ENCODE results near the gene CAMK2A.
A peak's percentile ranks its signal among the peaks of the same experiment; 100 is the strongest.

The CAMK2A gene

DNA sequence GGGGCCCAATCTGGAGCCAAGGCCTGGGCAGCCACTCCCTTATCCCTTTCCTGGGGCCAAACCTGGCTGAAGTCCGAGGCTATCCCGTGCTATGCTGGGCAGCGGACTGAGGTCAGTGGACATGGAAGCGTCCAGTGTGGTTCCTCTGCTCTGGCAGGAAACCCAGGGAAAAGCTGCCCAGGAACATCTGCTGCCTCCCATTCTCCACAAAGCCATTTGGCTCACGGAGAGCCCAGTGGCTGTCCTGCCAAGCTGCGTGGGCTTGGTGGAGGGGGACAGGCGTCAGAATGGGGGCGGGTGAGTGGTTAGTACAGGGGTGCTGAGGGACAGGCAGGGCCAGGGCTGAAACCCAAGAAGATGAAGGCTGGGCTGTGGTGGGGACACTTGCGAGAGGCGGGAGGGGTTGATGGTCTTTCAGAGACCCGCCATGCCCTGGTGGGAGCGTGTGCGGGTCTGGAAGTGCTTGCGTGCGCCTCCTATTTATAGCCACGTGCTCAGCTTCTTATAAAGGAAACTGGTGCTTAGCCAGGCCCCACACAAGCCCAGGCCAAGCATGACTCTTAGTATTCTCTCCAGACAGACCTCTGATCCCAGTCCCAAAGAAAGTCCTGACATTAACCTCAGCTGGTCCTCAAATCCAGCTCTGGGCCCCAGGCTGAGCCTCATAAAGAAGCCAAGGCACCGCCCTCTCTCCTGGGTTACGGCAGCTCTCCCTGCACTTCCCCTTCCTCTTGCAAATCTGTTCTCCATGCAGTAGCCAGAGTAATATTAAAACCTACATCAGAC is 109.1 kb downstream of the CAMK2A start:
- TF ChIP-seq ZFX (IDR thresholded peaks at IDR 0.05; ENCODE audit: borderline replicate concordance), result no peak
- no peak overlapping the region for H3K27ac ChIP-seq

GRCh38 chr5:150179019-150179620 is 110.5 kb downstream of the CAMK2A start:
- no peak overlapping the region for H3K27ac ChIP-seq
- TF ChIP-seq ZFX (IDR thresholded peaks at IDR 0.05; ENCODE audit: borderline replicate concordance), result no peak
- no peak for TF ChIP-seq CTCF (IDR thresholded peaks at IDR 0.05)

DNA sequence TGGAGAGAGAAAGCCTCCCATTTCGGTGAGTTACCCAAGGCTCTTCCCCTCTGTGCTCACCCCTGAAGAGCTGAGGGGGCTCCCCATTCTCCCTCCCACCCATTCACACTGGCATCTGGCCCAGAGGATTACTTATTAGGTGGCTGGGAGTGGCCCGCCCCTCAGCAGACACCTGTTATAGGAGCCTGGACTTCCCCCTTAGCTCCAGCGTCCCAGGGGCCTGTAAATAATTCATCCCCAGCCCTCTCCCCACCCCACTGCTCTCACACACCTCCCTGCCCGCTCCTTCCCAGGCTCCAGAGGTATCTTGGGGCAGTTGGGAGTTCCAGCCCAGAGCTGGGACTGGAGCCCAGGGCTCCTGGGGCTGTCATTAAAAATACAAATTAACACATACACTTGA is 111.3 kb downstream of the CAMK2A start:
- H3K27ac ChIP-seq, result no peak overlapping the region
- no peak for TF ChIP-seq ZFX (IDR thresholded peaks at IDR 0.05; ENCODE audit: borderline replicate concordance)

GRCh38 chr5:150177721-150178120 is 111.9 kb downstream of the CAMK2A start:
- TF ChIP-seq CTCF (IDR thresholded peaks at IDR 0.05) (no peak), ZFX (IDR thresholded peaks at IDR 0.05; ENCODE audit: borderline replicate concordance) (no peak)
- no peak overlapping the region for H3K27ac ChIP-seq

DNA sequence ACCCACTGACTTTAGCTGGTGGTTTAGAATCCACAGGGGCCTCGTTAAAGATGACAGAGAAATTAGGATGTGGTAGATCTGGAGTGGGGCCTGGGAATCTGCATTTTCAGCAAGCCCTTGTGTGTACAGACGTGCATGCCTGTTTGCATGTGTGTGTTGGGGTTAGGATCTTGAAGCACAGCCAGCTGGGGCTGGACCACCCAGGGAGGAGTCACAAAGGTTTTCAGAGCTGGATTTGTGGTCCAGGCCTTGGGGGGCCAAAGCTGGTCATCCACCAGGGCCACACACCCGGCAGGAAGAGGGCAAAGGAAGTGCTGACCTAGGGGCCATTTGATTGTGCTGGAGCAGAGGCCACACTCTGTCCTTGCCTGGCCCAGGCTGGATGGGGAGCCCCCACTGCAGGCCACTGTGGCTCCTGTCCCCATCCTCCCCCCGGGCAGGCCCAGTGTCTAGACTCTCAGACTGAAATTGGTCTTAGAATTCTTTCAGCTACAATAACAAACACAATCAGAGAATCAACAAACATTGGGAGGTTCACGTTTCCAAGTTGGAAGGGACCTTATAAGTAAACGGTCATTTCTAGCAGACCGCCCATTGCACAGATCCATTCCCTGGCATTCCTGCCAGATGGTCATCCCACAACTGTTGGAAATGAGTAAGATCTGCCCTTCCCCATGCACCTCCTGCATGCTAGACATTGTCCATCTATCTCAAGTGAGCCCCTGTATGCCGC is 112.7 kb downstream of the CAMK2A start:
- TF ChIP-seq ZFX (IDR thresholded peaks at IDR 0.05; ENCODE audit: borderline replicate concordance) (no peak), CTCF (IDR thresholded peaks at IDR 0.05) (no peak)
- no peak overlapping the region for H3K27ac ChIP-seq

DNA sequence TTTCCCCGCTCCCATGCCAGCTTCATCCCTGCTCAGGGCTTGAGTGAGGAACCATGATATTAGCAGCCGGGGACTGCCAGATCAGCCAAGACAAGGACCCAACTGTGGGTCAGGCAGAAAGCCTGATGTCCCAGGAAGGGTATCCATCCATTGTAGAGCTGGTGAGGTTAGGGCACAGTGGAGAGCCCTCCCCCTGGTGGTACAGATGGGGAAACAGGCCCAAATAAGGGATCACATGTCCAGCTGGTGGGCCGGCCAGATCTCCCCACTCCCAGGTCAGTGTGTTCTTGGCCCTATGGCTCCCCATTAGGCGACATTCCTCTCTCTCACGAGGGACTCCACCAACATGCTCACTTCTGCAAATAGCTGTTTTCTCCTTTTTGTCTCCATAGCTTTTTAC is 114.0 kb downstream of the CAMK2A start:
- no peak for TF ChIP-seq ZFX (IDR thresholded peaks at IDR 0.05; ENCODE audit: borderline replicate concordance)
- peak; percentile 63 for TF ChIP-seq CTCF (IDR thresholded peaks at IDR 0.05)
- no peak overlapping the region for H3K27ac ChIP-seq

GRCh38 chr5:150175076-150175475 is 114.5 kb downstream of the CAMK2A start:
- no peak overlapping the region for H3K27ac ChIP-seq
- no peak for TF ChIP-seq ZFX (IDR thresholded peaks at IDR 0.05; ENCODE audit: borderline replicate concordance)
- TF ChIP-seq CTCF (IDR thresholded peaks at IDR 0.05), result no peak

GRCh38 chr5:150174285-150174684 is 115.3 kb downstream of the CAMK2A start:
- TF ChIP-seq ZFX (IDR thresholded peaks at IDR 0.05; ENCODE audit: borderline replicate concordance) (no peak), CTCF (IDR thresholded peaks at IDR 0.05) (no peak)
- no peak overlapping the region for H3K27ac ChIP-seq
